H1 (cell line): ENCODE results near the gene CLPX.

Experiments used
- CTCF ChIP-seq, 3 experiments: IDR thresholded peaks; 1 replicate in 2 of 3; 2 replicates in 1 of 3; pipeline versions ENCODE4 v1.5.1 to v1.6.1; 2011; ENCODE audit warnings: low read length in 3 of 3, mild to moderate bottlenecking in 3 of 3, inconsistent platforms in 2 of 3, low read depth in 1 of 3, moderate library complexity in 1 of 3; ENCODE audit not compliant: insufficient read depth in 1 of 3; ENCODE audit errors: control extremely low read depth in 1 of 3
- EZH2 ChIP-seq: fragments of 200-600 bp; sonication (generic); IDR thresholded peaks from 2 replicates; pipeline ENCODE4 v1.7.1; 2012; ENCODE audit warnings: low read depth, mild to moderate bottlenecking, moderate library complexity, low read length, inconsistent platforms; ENCODE audit not compliant: severe bottlenecking
- GABPA ChIP-seq: IDR thresholded peaks from 2 replicates; pipeline ENCODE4 v1.6.1; 2011; ENCODE audit warnings: mild to moderate bottlenecking, low read length, moderate library complexity, borderline replicate concordance; ENCODE audit not compliant: insufficient read depth
- GTF2F1 ChIP-seq: IDR thresholded peaks from 2 replicates; pipeline ENCODE4 v1.6.1; 2012; ENCODE audit warnings: low read depth, low read length, improper control_type of control experiment, borderline replicate concordance
- MAX ChIP-seq: IDR thresholded peaks from 2 replicates; pipeline ENCODE4 v1.6.1; 2012; ENCODE audit warnings: inconsistent platforms
- NANOG ChIP-seq: IDR thresholded peaks from 2 replicates; pipeline ENCODE4 v1.6.1; 2011; ENCODE audit warnings: low read length, low read depth, mild to moderate bottlenecking, inconsistent platforms; ENCODE audit not compliant: insufficient read depth, poor library complexity, severe bottlenecking
- POLR2A ChIP-seq, 2 experiments: IDR thresholded peaks; 1 replicate in 1 of 2; 2 replicates in 1 of 2; pipeline ENCODE4 v1.6.1; 2011; ENCODE audit warnings: low read depth in 2 of 2, low read length in 2 of 2, mild to moderate bottlenecking in 2 of 2; ENCODE audit errors: control extremely low read depth in 1 of 2
- RAD21 ChIP-seq, 2 experiments: IDR thresholded peaks in 1 of 2; conservative IDR thresholded peaks in 1 of 2; 2 replicates each; pipeline ENCODE4 v1.6.1; 2011; ENCODE audit warnings: low read depth in 2 of 2, low read length in 2 of 2, improper control_type of control experiment in 1 of 2, inconsistent platforms in 1 of 2, mild to moderate bottlenecking in 1 of 2, moderate library complexity in 1 of 2

DNA sequence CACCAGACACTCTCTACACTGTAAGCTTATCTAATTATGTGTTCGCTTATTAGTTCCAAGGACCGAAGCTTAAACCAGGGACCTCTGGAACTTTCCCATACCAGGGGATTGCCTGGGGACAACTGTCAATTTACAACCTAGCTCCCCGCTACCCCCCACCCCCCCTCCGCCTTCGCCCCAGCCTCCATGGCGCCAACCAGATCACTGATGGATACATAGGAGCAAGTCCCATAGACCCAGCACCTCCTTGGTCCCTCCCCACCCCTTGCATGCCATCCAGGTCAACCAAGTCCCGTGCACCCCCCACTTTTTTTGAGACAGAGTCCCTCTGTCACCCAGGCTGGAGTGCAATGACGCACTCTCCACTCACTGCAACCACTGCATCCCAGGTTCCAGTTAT is 50.6 kb downstream of the CLPX start:
- TF ChIP-seq EZH2 (no peak), NANOG (no peak), GTF2F1 (no peak), CTCF (IDR thresholded peaks at IDR 0.05; ENCODE audit: control extremely low read depth in 1 of 3, insufficient read depth in 1 of 3, low read depth in 1 of 3, low read length in 3 of 3) (no peak), MAX (no peak), GABPA (no peak), RAD21 (IDR thresholded peaks at IDR 0.05 in 1 of 2, conservative IDR thresholded peaks at IDR 0.05 in 1 of 2; ENCODE audit: low read depth in 2 of 2, low read length in 2 of 2) (no peak), POLR2A (IDR thresholded peaks at IDR 0.05; ENCODE audit: control extremely low read depth in 1 of 2, low read depth in 2 of 2, low read length in 2 of 2) (no peak)
